GM12874 (cell line): ENCODE measurements around the gene NCAPD3.

Source experiments
- TF ChIP-seq, protein P1 (sequence below): IDR thresholded peaks from 2 replicates; pipeline ENCODE4 v1.5.1; 2011; ENCODE audit warnings: low read depth, mild to moderate bottlenecking, control low read depth, low read length, moderate library complexity; ENCODE audit not compliant: insufficient read depth

The NCAPD3 gene

DNA sequence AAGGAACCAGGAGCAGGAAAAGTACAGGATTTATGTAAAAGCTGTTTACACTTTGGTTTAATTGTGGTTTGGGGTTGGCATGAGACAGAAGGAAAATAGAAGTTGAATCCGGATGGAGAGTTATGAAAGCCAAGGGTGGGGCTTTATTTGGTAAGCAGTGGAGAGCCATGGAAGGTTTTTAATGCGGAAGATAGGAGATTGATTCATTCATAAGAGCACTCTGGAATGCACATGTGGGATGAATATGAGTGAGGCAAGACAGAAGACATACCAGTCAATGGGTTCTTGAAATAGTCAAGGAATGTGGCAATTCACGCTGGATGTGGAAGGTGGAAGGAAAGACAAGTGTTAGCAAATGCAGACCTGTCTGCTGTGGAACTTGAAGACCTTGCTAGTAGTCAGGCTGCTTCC, 43.1 kb upstream of the NCAPD3 start:
- TF ChIP-seq, protein P1, sequence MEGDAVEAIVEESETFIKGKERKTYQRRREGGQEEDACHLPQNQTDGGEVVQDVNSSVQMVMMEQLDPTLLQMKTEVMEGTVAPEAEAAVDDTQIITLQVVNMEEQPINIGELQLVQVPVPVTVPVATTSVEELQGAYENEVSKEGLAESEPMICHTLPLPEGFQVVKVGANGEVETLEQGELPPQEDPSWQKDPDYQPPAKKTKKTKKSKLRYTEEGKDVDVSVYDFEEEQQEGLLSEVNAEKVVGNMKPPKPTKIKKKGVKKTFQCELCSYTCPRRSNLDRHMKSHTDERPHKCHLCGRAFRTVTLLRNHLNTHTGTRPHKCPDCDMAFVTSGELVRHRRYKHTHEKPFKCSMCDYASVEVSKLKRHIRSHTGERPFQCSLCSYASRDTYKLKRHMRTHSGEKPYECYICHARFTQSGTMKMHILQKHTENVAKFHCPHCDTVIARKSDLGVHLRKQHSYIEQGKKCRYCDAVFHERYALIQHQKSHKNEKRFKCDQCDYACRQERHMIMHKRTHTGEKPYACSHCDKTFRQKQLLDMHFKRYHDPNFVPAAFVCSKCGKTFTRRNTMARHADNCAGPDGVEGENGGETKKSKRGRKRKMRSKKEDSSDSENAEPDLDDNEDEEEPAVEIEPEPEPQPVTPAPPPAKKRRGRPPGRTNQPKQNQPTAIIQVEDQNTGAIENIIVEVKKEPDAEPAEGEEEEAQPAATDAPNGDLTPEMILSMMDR, result no peak

DNA sequence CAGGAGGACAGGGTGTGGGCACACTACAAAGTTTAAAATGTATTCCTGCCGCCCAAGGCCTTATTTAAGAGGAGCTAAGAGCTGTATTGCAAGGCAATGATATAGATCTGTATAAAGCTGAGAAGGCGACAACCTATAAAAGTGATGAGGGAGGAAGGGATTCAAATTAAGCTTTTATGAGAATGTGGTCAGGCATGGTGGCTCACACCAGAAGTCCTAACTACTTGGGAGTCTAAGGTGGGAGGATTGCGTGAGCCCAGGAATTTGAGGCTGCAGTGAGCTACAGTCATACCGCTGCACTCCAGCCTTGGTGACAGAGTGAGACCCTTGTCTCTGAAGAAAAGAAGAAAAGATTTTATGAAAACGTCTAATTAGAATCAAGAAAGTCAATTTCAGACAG, 42.7 kb upstream of the NCAPD3 start:
- TF ChIP-seq, protein P1, result no peak

- TF ChIP-seq, protein P1, result no peak
These were observed 41.4 kb upstream of the NCAPD3 start for GRCh38 chr11:134264966-134265764.

- TF ChIP-seq, protein P1, result peak; percentile 51; the same call in 1 of the 2 replicates
These were observed 38.1 kb upstream of the NCAPD3 start for GRCh38 chr11:134261626-134262488.

DNA sequence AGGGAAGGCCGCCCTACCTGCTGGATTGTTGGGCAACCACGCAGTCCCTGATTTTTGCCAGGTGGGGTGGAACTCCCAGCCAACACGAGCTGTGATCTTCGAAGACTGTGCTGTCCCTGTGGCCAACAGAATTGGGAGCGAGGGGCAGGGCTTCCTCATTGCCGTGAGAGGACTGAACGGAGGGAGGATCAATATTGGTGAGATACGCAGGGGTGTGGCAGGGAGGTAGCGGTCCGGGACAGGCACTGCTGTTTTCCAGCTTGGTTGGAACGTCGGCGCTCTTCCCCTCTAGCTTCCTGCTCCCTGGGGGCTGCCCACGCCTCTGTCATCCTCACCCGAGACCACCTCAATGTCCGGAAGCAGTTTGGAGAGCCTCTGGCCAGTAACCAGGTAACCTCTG, 37.2 kb upstream of the NCAPD3 start:
- TF ChIP-seq, protein P1, result no peak

DNA sequence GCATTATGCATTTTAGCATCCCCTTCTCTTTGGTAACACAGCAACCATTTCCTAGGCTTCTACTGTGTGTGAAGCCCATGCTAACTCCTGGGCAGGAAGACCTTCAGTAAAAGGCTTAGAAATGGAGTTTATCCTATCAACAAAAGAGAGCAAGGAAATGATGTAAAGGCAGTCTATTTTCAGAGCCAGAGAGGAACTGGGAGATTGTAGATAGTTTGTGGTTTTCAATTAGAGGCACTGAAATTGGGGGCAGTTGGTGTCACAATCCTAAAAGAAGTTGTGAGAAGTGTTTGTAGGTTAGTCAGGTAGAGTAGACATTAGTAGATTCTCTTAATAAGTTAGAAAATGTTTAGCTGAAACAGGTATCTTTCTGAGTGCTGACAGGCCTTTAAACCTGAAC, 36.7 kb upstream of the NCAPD3 start:
- TF ChIP-seq, protein P1, result no peak

GRCh38 chr11:134258577-134258976, 34.8 kb upstream of the NCAPD3 start:
- TF ChIP-seq, protein P1, result no peak
